ENCODE data around the gene FAM50B. TPM values are rescaled to one million over a fixed set of nuclear protein-coding genes. Genes with fewer than 3 reads are reported as not detected.

FAM50B gene
- total and polyA plus RNA-seq, 2 donors from 2014 or later, result 13.2 to 24.8 TPM

DNA sequence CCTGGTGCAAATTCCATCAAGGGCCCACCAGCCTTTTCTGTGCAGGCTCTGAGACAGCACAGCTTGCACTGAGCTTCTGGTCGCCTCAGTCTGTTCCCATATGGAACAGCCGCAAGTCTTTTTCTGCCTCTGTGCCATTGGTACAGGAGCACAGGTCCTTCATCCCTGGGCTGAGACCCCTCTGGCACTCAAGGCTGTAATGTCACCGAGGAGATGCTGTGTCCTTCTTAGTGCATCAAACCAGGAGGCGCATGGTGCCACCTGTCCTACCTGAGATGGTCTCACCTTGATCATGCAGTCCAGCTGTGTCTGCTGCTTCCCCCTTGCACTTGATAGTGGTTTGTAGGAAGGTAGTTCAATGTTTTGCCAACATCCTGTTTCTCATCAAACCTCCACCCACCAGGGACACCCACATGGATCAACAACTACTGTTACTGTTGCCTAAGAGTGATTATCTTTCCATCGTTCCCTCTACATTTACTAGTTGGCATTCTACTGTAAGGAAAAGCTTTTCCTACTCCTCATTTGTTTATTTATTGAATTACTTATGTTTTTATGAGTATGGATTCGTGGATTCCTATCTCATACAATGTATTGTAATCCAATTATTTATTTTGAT lies 29.0 kb downstream of the FAM50B start:
- DNase-seq, result no peak
- no peaks in the 10 kb centered on the region for H3K36me3 ChIP-seq (ENCODE audit: control insufficient read depth in 2 of 3, insufficient read depth in 3 of 3, low read length in 3 of 3)
- H3K4me1 ChIP-seq (ENCODE audit: control insufficient read depth in 2 of 3, insufficient read depth in 2 of 3, low read depth in 1 of 3, low read length in 3 of 3), result no peaks in the 10 kb centered on the region
- intact Hi-C loops (cut with DNase I), result no loop called here
- TF ChIP-seq, protein P1, sequence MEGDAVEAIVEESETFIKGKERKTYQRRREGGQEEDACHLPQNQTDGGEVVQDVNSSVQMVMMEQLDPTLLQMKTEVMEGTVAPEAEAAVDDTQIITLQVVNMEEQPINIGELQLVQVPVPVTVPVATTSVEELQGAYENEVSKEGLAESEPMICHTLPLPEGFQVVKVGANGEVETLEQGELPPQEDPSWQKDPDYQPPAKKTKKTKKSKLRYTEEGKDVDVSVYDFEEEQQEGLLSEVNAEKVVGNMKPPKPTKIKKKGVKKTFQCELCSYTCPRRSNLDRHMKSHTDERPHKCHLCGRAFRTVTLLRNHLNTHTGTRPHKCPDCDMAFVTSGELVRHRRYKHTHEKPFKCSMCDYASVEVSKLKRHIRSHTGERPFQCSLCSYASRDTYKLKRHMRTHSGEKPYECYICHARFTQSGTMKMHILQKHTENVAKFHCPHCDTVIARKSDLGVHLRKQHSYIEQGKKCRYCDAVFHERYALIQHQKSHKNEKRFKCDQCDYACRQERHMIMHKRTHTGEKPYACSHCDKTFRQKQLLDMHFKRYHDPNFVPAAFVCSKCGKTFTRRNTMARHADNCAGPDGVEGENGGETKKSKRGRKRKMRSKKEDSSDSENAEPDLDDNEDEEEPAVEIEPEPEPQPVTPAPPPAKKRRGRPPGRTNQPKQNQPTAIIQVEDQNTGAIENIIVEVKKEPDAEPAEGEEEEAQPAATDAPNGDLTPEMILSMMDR (IDR thresholded peaks at IDR 0.05; ENCODE audit: borderline replicate concordance, extremely low read depth, insufficient read depth), result no peak
- FAIRE-seq, result no peak
- no peak overlapping the region for H3K27ac ChIP-seq (ENCODE audit: low read depth in 2 of 2, low read length in 2 of 2)
- H3K4me3 ChIP-seq (ENCODE audit: low read length in 3 of 3), result no peak overlapping the region
- H3K9ac ChIP-seq (ENCODE audit: low read length in 3 of 3), result no peak overlapping the region
- no peaks in the 10 kb centered on the region for H3K9me3 ChIP-seq (ENCODE audit: control insufficient read depth in 2 of 3, insufficient read depth in 1 of 3, low read length in 3 of 3)
- no peaks in the 10 kb centered on the region for H3K27me3 ChIP-seq (ENCODE audit: control insufficient read depth, insufficient read depth, low read length)

DNA sequence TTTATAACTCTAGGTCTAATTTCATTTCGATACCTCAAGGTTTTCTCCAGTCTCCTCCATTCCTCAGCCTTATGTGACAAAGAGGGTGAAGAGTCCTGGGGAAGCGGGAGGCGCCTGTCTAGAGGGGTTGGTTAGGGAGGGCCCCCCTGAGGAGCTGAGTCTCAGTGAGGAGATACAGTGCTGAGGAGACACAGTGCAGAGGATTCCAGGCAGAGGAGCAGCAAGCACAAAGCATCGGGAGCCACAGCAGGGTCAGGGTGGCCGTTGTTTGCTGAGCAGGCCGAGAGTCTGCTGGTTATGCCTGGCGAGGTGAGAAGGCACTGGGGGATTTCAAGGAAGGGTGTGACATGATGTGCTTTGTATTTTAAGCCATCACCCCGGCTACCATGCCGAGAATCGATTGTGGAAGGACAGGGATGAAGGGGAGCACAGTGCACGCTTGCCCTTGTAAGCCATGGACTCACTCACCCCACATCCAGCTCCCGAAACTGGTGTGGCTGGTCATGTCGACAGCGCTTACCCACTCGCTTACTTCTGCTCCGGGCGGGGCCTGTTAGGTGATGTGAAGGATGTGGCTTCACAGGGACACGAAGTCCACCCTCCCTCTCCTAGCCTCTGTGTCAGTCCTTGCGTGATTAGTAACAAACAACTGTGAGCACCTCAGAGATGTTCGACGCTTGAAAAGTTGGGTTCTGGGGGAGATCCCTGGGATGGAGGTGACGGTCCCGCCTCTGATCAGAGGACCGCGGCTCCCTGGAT lies 30.2 kb downstream of the FAM50B start:
- intact Hi-C loops (cut with DNase I), result no loop called here
- Histone ChIP-seq H3K4me3 (ENCODE audit: low read length in 3 of 3) (no peak overlapping the region), H3K9me3 (ENCODE audit: control insufficient read depth in 2 of 3, insufficient read depth in 1 of 3, low read length in 3 of 3) (no peaks in the 10 kb centered on the region), H3K4me1 (ENCODE audit: control insufficient read depth in 2 of 3, insufficient read depth in 2 of 3, low read depth in 1 of 3, low read length in 3 of 3) (no peaks in the 10 kb centered on the region), H3K36me3 (ENCODE audit: control insufficient read depth in 2 of 3, insufficient read depth in 3 of 3, low read length in 3 of 3) (no peaks in the 10 kb centered on the region), H3K27ac (ENCODE audit: low read depth in 2 of 2, low read length in 2 of 2) (no peak overlapping the region), H3K27me3 (ENCODE audit: control insufficient read depth, insufficient read depth, low read length) (no peaks in the 10 kb centered on the region), H3K9ac (ENCODE audit: low read length in 3 of 3) (no peak overlapping the region)
- TF ChIP-seq, protein P1 (IDR thresholded peaks at IDR 0.05; ENCODE audit: borderline replicate concordance, extremely low read depth, insufficient read depth), result no peak
- FAIRE-seq, result no peak
- no peak for DNase-seq

DNA sequence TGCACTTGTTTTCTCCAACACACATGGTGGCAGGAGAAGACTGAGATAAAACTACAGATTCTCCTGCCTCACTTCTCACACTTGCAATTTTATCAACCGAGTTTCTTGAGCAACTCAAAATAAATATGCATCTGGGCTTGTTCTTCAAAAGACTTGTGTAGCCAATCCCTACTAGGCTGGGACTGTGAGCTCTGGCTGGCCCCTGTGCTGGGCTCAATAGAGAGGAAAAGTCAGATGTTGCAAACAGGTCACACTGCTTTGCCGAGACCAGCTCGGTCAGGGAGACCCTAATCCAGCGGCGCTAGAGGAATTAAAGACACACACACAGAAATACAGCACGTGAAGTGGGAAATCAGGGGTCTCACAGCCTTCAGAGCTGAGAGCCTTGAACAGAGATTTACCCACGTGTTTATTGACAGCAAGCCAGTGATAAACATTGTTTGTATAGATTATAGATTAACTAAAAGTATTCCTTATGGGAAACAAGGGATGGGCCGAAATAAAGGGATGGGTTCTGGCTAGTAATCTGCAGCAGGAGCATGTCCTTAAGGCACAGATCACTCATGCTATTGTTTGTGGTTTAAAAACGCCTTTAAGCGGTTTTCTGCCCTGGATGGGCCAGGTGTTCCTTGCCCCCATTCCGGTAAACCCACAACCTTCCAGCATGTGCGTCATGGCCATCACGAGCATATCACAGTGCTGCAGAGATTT lies 32.7 kb downstream of the FAM50B start:
- H3K27ac ChIP-seq (ENCODE audit: low read depth in 2 of 2, low read length in 2 of 2), result no peak overlapping the region
- no peaks in the 10 kb centered on the region for H3K4me1 ChIP-seq (ENCODE audit: control insufficient read depth in 2 of 3, insufficient read depth in 2 of 3, low read depth in 1 of 3, low read length in 3 of 3)
- intact Hi-C loops (cut with DNase I), result no loop called here
- TF ChIP-seq, protein P1 (IDR thresholded peaks at IDR 0.05; ENCODE audit: borderline replicate concordance, extremely low read depth, insufficient read depth), result no peak
- DNase-seq, result no peak
- H3K36me3 ChIP-seq (ENCODE audit: control insufficient read depth in 2 of 3, insufficient read depth in 3 of 3, low read length in 3 of 3), result no peaks in the 10 kb centered on the region
- no peak overlapping the region for H3K4me3 ChIP-seq (ENCODE audit: low read length in 3 of 3)
- H3K9ac ChIP-seq (ENCODE audit: low read length in 3 of 3), result no peak overlapping the region
- no peaks in the 10 kb centered on the region for H3K9me3 ChIP-seq (ENCODE audit: control insufficient read depth in 2 of 3, insufficient read depth in 1 of 3, low read length in 3 of 3)
- no peaks in the 10 kb centered on the region for H3K27me3 ChIP-seq (ENCODE audit: control insufficient read depth, insufficient read depth, low read length)
- no peak for FAIRE-seq

All from kidney (tissue), 14 donors.